22Rv1 (cell line): ENCODE measurements around the gene HOXC13.
A peak's percentile ranks its signal among the peaks of the same experiment; 100 is the strongest.

Experiments used
- H3K27ac ChIP-seq: fragments of 450-650 bp; 2 replicates; pipeline ENCODE4 v1.5.1; 2017
- ZFX ChIP-seq: fragments of 450-650 bp; IDR thresholded peaks from 2 replicates; pipeline ENCODE4 v1.6.1; 2017; ENCODE audit warnings: antibody characterized with exemption, borderline replicate concordance
- TF ChIP-seq, protein P1 (sequence below): fragments of 450-650 bp; IDR thresholded peaks from 2 replicates; pipeline ENCODE4 v1.5.1; 2017; ENCODE audit warnings: mild to moderate bottlenecking

The HOXC13 gene, protein sequence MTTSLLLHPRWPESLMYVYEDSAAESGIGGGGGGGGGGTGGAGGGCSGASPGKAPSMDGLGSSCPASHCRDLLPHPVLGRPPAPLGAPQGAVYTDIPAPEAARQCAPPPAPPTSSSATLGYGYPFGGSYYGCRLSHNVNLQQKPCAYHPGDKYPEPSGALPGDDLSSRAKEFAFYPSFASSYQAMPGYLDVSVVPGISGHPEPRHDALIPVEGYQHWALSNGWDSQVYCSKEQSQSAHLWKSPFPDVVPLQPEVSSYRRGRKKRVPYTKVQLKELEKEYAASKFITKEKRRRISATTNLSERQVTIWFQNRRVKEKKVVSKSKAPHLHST

DNA sequence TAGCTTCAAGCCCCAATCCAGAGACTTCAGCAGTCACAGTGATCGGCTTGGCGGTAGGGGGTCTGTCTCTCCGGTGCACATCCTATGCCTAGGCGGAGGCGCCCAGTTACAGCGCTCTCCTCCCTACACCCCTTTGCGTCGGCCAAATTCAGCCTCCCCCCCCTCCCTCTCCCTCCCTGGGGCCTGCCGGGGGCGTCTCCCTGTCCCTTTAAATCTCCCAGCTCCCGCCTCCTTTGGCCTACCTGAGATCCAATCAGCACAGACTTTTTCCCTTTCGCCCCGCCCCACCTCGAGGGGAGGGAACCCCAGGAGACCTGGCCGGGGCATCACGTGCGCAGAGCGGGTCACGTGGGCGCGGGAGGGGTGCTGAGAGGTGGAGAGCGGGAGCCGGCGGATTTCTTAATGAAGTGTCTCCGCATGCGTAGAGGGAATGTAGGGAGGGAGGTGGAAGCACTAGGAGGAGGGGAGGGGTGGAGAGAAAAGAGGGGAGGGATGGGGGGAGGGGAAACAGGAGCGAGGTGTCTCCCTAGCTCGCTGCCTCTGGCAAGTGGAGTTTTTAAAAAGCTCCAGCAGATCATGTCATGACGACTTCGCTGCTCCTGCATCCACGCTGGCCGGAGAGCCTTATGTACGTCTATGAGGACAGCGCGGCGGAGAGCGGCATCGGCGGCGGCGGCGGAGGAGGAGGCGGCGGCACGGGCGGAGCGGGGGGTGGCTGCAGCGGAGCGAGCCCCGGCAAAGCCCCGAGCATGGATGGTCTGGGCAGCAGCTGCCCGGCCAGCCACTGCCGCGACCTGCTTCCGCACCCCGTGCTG lies at the start of gene HOXC13:
Gene HOXC13 (plus strand): TSS at position 506 of the 815 bp plus-strand sequence. CDS start 76 bp downstream, at position 582.
- H3K27ac ChIP-seq = peak within 1 kb of the TSS; percentile 61
- TF ChIP-seq, protein P1, sequence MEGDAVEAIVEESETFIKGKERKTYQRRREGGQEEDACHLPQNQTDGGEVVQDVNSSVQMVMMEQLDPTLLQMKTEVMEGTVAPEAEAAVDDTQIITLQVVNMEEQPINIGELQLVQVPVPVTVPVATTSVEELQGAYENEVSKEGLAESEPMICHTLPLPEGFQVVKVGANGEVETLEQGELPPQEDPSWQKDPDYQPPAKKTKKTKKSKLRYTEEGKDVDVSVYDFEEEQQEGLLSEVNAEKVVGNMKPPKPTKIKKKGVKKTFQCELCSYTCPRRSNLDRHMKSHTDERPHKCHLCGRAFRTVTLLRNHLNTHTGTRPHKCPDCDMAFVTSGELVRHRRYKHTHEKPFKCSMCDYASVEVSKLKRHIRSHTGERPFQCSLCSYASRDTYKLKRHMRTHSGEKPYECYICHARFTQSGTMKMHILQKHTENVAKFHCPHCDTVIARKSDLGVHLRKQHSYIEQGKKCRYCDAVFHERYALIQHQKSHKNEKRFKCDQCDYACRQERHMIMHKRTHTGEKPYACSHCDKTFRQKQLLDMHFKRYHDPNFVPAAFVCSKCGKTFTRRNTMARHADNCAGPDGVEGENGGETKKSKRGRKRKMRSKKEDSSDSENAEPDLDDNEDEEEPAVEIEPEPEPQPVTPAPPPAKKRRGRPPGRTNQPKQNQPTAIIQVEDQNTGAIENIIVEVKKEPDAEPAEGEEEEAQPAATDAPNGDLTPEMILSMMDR = no peak
- TF ChIP-seq ZFX = no peak

DNA sequence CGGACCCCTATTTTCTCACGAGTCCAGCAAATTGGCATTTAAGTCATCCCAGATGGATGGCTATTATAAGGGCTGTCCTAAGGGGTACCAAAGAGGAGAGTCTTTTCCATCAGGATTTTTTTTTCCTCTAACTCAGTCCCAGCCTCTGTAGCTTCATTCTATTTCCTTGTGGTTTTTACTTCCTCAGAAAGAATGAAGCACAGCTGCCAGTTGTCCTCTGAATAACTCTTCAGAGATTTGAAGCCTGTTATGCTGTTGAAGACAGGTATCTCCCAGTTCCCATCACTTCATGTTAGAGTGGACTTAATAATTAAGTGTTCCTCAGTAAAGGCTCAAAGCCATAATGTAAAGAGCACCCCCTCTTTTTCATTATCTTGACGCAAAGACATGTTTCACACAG lies 48.5 kb upstream of the HOXC13 start:
- TF ChIP-seq, protein P1 = no peak
- TF ChIP-seq ZFX = no peak
- no peak overlapping the region for H3K27ac ChIP-seq

DNA sequence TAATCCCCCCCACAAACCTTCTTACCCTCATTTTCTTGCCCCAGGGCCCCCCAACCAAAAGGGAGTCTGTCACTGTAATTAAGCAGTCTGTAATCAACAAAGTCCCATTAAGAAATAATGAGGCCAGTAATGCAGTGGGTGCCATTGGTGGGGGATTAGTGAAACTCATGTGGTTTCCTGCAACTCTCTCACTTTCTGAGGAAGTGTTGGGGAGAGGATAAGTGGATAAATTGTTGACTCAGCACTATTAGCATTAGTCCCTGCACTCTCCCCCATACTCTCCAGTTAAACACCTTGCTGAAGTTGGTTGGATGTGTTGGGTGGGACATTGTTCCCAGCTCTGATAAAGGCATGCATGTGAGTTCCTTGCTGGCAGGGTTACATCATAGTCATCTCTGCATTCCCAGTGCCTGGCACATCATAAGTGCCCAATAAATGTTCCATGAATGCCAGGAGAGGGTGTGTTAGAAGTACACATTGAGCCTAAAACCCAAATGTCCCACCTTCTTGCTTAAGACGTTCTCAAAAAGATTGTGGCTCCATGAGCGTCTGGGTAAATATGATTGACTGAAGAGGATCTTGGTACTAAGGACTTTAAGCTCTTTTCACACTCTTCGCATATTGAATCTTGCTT lies 45.8 kb upstream of the HOXC13 start:
- H3K27ac ChIP-seq = no peak overlapping the region
- no peak for TF ChIP-seq ZFX
- TF ChIP-seq, protein P1 = no peak

DNA sequence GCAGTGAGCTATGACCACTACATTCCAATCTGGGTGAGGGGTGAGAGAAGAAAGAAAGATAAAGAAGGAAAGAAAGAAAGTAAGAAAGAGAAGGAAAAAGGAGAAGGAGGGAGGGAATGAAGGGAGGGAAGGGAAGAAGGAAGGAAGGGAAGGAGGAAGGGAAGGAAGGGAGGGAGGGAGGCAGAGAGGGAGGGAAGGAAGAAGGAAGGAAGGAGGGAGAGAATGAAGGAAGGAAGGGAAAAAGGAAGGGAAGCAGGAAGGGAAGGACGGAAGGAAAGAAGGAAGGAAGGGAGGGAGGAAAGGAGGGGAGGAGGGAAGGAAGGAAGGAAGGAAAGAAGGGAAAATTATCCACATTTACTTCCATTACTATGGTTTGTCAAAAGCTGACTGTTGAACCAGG lies 39.4 kb upstream of the HOXC13 start:
- no peak overlapping the region for H3K27ac ChIP-seq
- no peak for TF ChIP-seq ZFX
- TF ChIP-seq, protein P1 = no peak

DNA sequence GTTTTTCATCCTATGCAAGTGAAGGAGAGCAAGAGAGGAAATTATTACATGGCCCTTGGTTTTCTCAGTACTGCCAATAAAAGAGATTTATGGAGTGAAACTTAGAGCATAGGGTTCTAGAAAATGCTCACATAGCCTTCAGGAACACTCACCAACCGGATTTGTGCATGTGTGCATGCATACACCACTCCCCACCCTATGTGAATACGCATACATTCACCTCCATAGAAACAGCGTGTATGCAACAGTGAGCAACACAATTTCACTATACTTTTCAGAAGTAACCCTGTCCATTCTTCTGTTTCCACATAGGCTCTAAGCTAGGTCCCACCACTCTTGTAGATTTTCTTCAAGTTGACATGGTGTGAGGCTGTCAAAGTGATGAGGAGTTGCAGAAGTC lies 31.5 kb upstream of the HOXC13 start:
- no peak overlapping the region for H3K27ac ChIP-seq
- no peak for TF ChIP-seq ZFX
- TF ChIP-seq, protein P1 = no peak

DNA sequence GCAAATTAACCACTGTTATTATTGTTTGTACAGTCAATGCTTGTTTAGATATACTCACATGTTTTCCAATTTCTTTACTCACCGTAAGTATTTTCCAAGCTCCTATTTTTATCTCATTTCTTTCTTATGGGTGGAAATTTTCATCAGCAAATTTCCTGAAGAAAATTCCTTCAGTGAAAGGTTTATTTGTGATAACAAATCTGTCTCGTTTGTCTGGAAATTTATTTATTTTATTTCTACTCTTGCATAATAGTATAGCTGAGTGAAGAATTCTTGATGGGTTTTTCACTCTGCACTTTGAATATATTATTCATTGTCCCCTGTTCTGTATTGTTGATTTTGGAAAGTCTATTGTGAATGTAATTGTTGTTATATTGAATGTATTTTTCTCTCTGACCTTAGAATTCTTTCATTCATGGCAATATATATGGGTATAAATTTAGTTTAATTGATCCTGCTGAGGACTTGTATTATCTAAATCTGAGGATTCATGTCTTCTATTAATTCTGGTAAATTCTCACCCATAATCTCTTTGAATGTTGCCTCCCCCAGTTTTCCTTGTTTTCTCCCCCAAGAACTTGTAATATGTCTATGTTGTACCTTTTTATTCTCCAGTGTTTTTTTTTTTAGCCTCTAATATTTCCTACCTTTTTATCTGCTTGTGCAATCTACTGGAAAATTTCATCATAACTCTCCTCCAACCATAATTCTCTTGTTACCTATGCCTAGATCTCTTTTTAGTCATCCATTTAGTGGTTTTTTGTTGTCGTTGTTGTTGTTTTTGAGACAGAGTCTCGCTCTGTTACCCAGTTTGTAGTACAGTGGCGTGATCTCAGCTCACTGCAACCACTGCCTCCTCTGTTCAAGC lies 21.6 kb upstream of the HOXC13 start:
- TF ChIP-seq, protein P1 = no peak
- no peak for TF ChIP-seq ZFX
- no peak overlapping the region for H3K27ac ChIP-seq
